Small intestine (tissue), 7 donors: ENCODE results near the gene MEIS2. TPM values are rescaled to one million over a fixed set of nuclear protein-coding genes. Genes with fewer than 3 reads are reported as not detected.

ENCODE experiments used
- DNase-seq, 2 donors: peaks; one replicate each; pipeline versions ENCODE4 v3.0.0 to v3.0.0-alpha.2; 2013
- FAIRE-seq: peaks from 2 replicates; lab custom pipeline; 2012; peaks lifted over from hg19 to GRCh38; lab: Jason Lieb, UNC
- H3K27ac ChIP-seq, 3 donors: one replicate each; pipeline ENCODE4 v1.5.1; 2013; ENCODE audit warnings: low read length in 2 of 3, mild to moderate bottlenecking in 2 of 3, control low read depth in 1 of 3, inconsistent platforms in 1 of 3, low read depth in 1 of 3, moderate library complexity in 1 of 3
- H3K27me3 ChIP-seq, 3 donors: one replicate each; pipeline ENCODE4 v1.6.1; 2013; ENCODE audit warnings: low read length in 3 of 3, inconsistent platforms in 1 of 3; ENCODE audit not compliant: control insufficient read depth in 3 of 3, insufficient read depth in 3 of 3
- H3K36me3 ChIP-seq, 3 donors: one replicate each; pipeline ENCODE4 v1.6.1; 2013; ENCODE audit warnings: low read length in 3 of 3, inconsistent platforms in 1 of 3, low read depth in 1 of 3, mild to moderate bottlenecking in 1 of 3, moderate library complexity in 1 of 3; ENCODE audit not compliant: control insufficient read depth in 3 of 3, insufficient read depth in 2 of 3
- H3K4me1 ChIP-seq, 3 donors: one replicate each; pipeline ENCODE4 v1.6.1; 2013; ENCODE audit warnings: low read length in 2 of 3, inconsistent platforms in 1 of 3, low read depth in 1 of 3, mild to moderate bottlenecking in 1 of 3, moderate library complexity in 1 of 3; ENCODE audit not compliant: control insufficient read depth in 3 of 3, insufficient read depth in 2 of 3
- H3K4me3 ChIP-seq, 3 donors: one replicate each; pipeline ENCODE4 v1.5.1; 2013; ENCODE audit warnings: low read length in 3 of 3, control low read depth in 1 of 3, inconsistent platforms in 1 of 3, low read depth in 1 of 3, mild to moderate bottlenecking in 1 of 3, moderate library complexity in 1 of 3
- H3K9me3 ChIP-seq, 2 donors: one replicate each; pipeline ENCODE4 v1.6.1; 2013; ENCODE audit warnings: low read depth in 1 of 2, low read length in 1 of 2; ENCODE audit not compliant: control insufficient read depth in 2 of 2, insufficient read depth in 1 of 2
- WGBS, 3 donors: extraction: QIAGEN DNeasy Blood & Tissue Kit; methylation state at CpG; one replicate each; pipeline ENCODE4 v1.1.7; 2013; 5-methylcytosine and 5-hydroxymethylcytosine counted together
- polyA plus RNA-seq, 4 donors: library from polyadenylated mRNA; stranded (reverse) in 3 of 4; unstranded in 1 of 4; fragments of 200-250 nt in 3 of 4; fragments of 120-200 nt in 1 of 4; gene quantifications; one replicate each; pipeline versions ENCODE4 v1.2.1 to v1.2.3, GENCODE V29; 2013
- donor health status: healthy with polysubstance abuse.
- donor health status: control.
- donor health status: control.
- donor health status: Bipolar disorder and iron deficiency.
- donor health status: healthy.

Gene MEIS2
- polyA plus RNA-seq, 4 donors: 5.4 to 13.2 (median 10.2) TPM

GRCh38 chr15:36867436-36867835 is 232.9 kb downstream of the MEIS2 start:
- WGBS, 3 donors: 82 to 91% (median 85%) methylated on average over 4 of the region's 4 CpGs
- no peak for FAIRE-seq
- H3K4me1 ChIP-seq: no peaks in the 10 kb centered on the region

DNA sequence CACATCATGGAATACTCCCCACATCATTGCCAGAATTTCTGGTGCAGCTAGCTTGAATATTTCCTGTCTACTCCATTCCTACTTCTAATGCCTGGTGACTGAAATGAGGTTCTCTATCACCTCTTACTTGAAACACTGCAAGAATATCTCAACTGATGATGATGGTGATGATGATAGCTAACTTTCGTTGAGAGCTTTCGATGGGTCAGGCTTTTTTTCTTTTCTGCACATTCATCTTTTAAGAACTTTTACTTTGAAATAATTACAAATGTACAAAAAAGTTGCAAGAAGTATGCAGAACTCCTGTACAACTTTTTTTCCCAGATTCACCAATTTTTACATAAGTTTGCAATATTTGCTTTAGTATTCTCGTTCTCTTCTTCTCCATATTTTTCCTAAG is 233.5 kb downstream of the MEIS2 start:
- H3K27me3 ChIP-seq: peaks cover 0 to 1% (median 0%) of the 10 kb centered on the region in 3 donors
- FAIRE-seq: no peak
- H3K9me3 ChIP-seq: no peaks in the 10 kb centered on the region
- H3K4me3 ChIP-seq: no peak overlapping the region
- DNase-seq: no peak
- no peaks in the 10 kb centered on the region for H3K4me1 ChIP-seq
- H3K27ac ChIP-seq: no peak overlapping the region
- WGBS, 3 donors: 92 to 93% (median 92%) methylated on average over 3 of the region's 3 CpGs
- no peaks in the 10 kb centered on the region for H3K36me3 ChIP-seq

More at GRCh38 chr15:36867436-36867835, 232.9 kb downstream of the MEIS2 start:
- H3K27ac ChIP-seq: no peak overlapping the region
- peaks cover 0 to 1% (median under 1%) of the 10 kb centered on the region in 3 donors for H3K27me3 ChIP-seq
- H3K4me3 ChIP-seq: no peak overlapping the region
- no peaks in the 10 kb centered on the region for H3K36me3 ChIP-seq
- H3K9me3 ChIP-seq: no peaks in the 10 kb centered on the region
- DNase-seq: no peak

GRCh38 chr15:36863570-36863969 is 236.8 kb downstream of the MEIS2 start:
- Histone ChIP-seq H3K36me3 (no peaks in the 10 kb centered on the region), H3K4me1 (no peaks in the 10 kb centered on the region), H3K9me3 (no peaks in the 10 kb centered on the region), H3K4me3 (no peak overlapping the region), H3K27me3 (peaks cover 0 to 2% (median 0%) of the 10 kb centered on the region in 3 donors), H3K27ac (no peak overlapping the region)
- WGBS, 3 donors: 72 to 85% (median 84%) methylated on average over 4 of the region's 4 CpGs
- no peak for DNase-seq
- FAIRE-seq: no peak

DNA sequence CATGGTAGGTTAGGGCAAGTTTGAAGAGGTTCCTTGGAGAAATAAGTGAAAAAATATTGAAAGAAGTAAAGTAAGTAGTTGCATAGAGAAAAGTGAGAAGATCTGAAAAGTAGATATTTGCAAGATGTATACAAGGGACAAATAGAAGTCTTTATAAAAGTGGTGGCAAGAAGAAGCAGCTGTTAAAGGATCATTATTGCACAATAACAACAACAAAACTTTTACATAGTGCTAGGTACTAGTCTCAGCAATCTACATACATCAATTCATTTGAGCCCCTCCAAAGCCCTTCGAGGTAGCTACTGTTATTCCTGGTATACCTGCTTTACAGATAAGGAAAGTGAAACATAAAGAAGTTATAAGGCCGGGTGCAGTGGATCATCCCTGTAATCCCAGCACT is 239.6 kb downstream of the MEIS2 start:
- no peaks in the 10 kb centered on the region for H3K9me3 ChIP-seq
- H3K4me1 ChIP-seq: no peaks in the 10 kb centered on the region
- H3K4me3 ChIP-seq: no peak overlapping the region
- FAIRE-seq (no peak), DNase-seq (no peak)
- H3K36me3 ChIP-seq: no peaks in the 10 kb centered on the region
- peaks cover 0 to 2% (median 0%) of the 10 kb centered on the region in 3 donors for H3K27me3 ChIP-seq
- WGBS, 3 donors: 62 to 80% (median 68%) methylated on average over 2 of the region's 2 CpGs
- no peak overlapping the region for H3K27ac ChIP-seq

DNA sequence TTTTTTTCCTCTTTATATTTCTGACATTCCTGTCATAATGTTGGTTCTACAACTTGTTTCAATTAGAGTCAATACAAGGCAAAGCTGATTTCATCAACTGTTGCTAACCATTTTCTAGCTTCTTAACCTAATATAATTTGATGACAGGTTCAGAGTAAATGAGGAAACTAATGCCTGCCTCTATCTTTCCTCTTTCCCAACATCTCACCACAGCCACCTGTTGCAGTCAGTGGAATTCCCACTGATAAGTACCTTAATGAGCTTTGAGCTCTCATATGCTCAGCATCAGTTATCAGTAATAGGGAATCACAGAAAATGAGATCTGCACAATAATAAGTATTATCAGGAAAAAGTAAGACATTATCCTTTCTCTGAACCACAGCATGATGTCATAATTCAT is 241.9 kb downstream of the MEIS2 start:
- Histone ChIP-seq H3K9me3 (no peaks in the 10 kb centered on the region), H3K27me3 (peaks cover 0 to 2% (median 0%) of the 10 kb centered on the region in 3 donors), H3K4me1 (no peaks in the 10 kb centered on the region), H3K36me3 (no peaks in the 10 kb centered on the region), H3K4me3 (no peak overlapping the region), H3K27ac (no peak overlapping the region)
- DNase-seq (no peak), FAIRE-seq (no peak)

DNA sequence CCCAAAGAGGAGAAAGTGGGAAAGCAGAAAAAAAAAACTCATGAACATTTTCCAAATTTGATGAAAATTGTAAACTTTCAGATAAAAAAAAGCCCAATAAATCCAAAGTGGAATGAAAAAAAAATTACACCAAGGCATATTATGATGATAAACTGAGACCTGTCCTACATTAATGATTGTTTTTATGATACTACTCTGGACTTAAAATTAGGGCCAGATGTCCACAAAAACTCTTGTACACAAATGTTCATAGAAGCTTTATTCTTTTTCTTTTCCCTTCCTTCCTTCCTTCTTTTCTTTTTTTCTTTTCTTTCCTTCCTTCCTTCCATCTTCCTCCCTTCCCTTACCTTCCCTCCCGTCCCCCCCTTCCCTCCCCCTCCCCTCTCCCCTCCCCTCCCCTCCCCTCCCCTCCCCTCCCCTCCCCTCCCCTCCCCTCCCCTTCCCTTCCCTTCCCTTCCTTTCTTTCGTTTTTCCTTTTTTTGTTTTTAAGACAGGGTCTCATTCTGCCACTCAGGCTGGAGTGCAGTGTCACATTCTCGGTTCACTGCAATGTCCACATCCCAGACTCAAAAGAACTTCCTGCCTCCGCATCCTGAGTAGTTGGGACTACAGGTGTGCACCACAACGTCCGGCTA is 243.9 kb downstream of the MEIS2 start:
- DNase-seq (no peak), FAIRE-seq (no peak)
- Histone ChIP-seq H3K36me3 (no peaks in the 10 kb centered on the region), H3K4me3 (no peak overlapping the region), H3K9me3 (no peaks in the 10 kb centered on the region), H3K27ac (no peak overlapping the region), H3K4me1 (no peaks in the 10 kb centered on the region), H3K27me3 (peaks cover 0 to 2% (median 0%) of the 10 kb centered on the region in 3 donors)
- WGBS, 3 donors: 68 to 82% (median 71%) methylated on average over 5 of the region's 6 CpGs

DNA sequence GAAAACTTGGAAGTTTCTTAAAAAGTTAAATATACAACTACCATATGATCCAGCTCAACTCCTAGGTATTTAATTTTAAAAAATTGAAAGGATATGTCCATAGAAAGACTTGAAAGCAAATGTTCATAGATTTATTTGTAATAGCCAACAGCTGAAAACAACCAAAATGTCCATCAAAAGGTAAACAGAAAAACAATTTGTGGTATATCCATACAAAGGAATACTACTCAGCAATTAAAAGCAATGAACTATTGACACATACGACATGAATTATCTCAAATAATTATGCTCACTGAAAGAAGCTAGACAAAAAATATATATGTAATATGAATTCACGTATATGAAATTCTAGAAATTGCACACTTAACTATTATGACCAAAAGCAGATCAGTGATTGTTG is 249.5 kb downstream of the MEIS2 start:
- no peaks in the 10 kb centered on the region for H3K27me3 ChIP-seq
- 91 to 93% (median 92%) methylated on average over 2 of the region's 2 CpGs for WGBS, 3 donors
- FAIRE-seq (no peak), DNase-seq (no peak)
- no peaks in the 10 kb centered on the region for H3K9me3 ChIP-seq
- no peaks in the 10 kb centered on the region for H3K36me3 ChIP-seq
- H3K27ac ChIP-seq: no peak overlapping the region
- no peak overlapping the region for H3K4me3 ChIP-seq
- no peaks in the 10 kb centered on the region for H3K4me1 ChIP-seq

GRCh38 chr15:36845270-36845669 is 255.1 kb downstream of the MEIS2 start:
- Histone ChIP-seq H3K4me3 (no peak overlapping the region), H3K36me3 (no peaks in the 10 kb centered on the region), H3K27ac (no peak overlapping the region), H3K4me1 (no peaks in the 10 kb centered on the region), H3K27me3 (no peaks in the 10 kb centered on the region), H3K9me3 (no peaks in the 10 kb centered on the region)
- DNase-seq: no peak
- FAIRE-seq: no peak

- H3K4me3 ChIP-seq: no peak overlapping the region
- no peak for FAIRE-seq
Measured at GRCh38 chr15:36844534-36844998, 255.8 kb downstream of the MEIS2 start.

More at GRCh38 chr15:36844534-36844998, 255.8 kb downstream of the MEIS2 start:
- no peaks in the 10 kb centered on the region for H3K4me1 ChIP-seq
- H3K27me3 ChIP-seq: no peaks in the 10 kb centered on the region
- no peak overlapping the region for H3K27ac ChIP-seq
- WGBS, 3 donors: 14 to 21% (median 20%) methylated on average over 4 of the region's 4 CpGs
- no peaks in the 10 kb centered on the region for H3K36me3 ChIP-seq
- DNase-seq: peak in 1 of 2 donors; percentile 5
- no peaks in the 10 kb centered on the region for H3K9me3 ChIP-seq
